ENCODE measurements around the gene BOD1L2.

The BOD1L2 gene

GRCh38 chr18:57146956-57147636 lies at the start of gene BOD1L2:
Gene BOD1L2 (plus strand): TSS chr18:57147087. CDS start chr18:57147313, 226 bp downstream.
- no peak for DNase-seq (ENCODE audit: extremely low read depth, low read depth)
- no peak within 1 kb of the TSS for H3K4me3 ChIP-seq (replicated peaks; ENCODE audit: low read depth, low read length)
- no peak for TF ChIP-seq CTCF (IDR thresholded peaks at IDR 0.05; ENCODE audit: low read depth, low read length, missing control alignments)

- TF ChIP-seq CTCF (IDR thresholded peaks at IDR 0.05; ENCODE audit: low read depth, low read length, missing control alignments) = no peak
- H3K4me3 ChIP-seq (replicated peaks; ENCODE audit: low read depth, low read length) = no peak overlapping the region
- peak; percentile 4 for DNase-seq (ENCODE audit: extremely low read depth, low read depth)
Measured at GRCh38 chr18:57107140-57107832, 39.6 kb upstream of the BOD1L2 start.

GRCh38 chr18:57110290-57110689 lies 36.6 kb upstream of the BOD1L2 start:
- no peak for DNase-seq (ENCODE audit: extremely low read depth, low read depth)
- no peak for TF ChIP-seq CTCF (IDR thresholded peaks at IDR 0.05; ENCODE audit: low read depth, low read length, missing control alignments)
- H3K4me3 ChIP-seq (replicated peaks; ENCODE audit: low read depth, low read length) = no peak overlapping the region

GRCh38 chr18:57113799-57114420 lies 33.0 kb upstream of the BOD1L2 start:
- no peak for DNase-seq (ENCODE audit: extremely low read depth, low read depth)
- TF ChIP-seq CTCF (IDR thresholded peaks at IDR 0.05; ENCODE audit: low read depth, low read length, missing control alignments) = no peak
- H3K4me3 ChIP-seq (replicated peaks; ENCODE audit: low read depth, low read length) = no peak overlapping the region

- no peak for DNase-seq (ENCODE audit: extremely low read depth, low read depth)
- TF ChIP-seq CTCF (IDR thresholded peaks at IDR 0.05; ENCODE audit: low read depth, low read length, missing control alignments) = no peak
- H3K4me3 ChIP-seq (replicated peaks; ENCODE audit: low read depth, low read length) = no peak overlapping the region
Measured at GRCh38 chr18:57116598-57117132, 30.2 kb upstream of the BOD1L2 start.

GRCh38 chr18:57121542-57122112 lies 25.3 kb upstream of the BOD1L2 start:
- no peak for DNase-seq (ENCODE audit: extremely low read depth, low read depth)
- no peak for TF ChIP-seq CTCF (IDR thresholded peaks at IDR 0.05; ENCODE audit: low read depth, low read length, missing control alignments)
- no peak overlapping the region for H3K4me3 ChIP-seq (replicated peaks; ENCODE audit: low read depth, low read length)
